Neural cell (in vitro differentiated cells): ENCODE measurements around the gene CT45A3.
A peak's percentile ranks its signal among the peaks of the same experiment; 100 is the strongest.

ENCODE experiments used
- POLR2AphosphoS5 ChIP-seq: IDR thresholded peaks from 2 replicates; pipeline ENCODE4 v1.6.1; 2012
- TF ChIP-seq, protein P1 (sequence below): fragments of 450-650 bp; IDR thresholded peaks from 2 replicates; pipeline ENCODE4 v1.5.1; 2014; ENCODE audit warnings: antibody characterized with exemption, mild to moderate bottlenecking, moderate library complexity; ENCODE audit not compliant: poor library complexity, severe bottlenecking

GRCh38 chrX:135737366-135738071 is 30.5 kb downstream of the CT45A3 start:
- TF ChIP-seq, protein P1, sequence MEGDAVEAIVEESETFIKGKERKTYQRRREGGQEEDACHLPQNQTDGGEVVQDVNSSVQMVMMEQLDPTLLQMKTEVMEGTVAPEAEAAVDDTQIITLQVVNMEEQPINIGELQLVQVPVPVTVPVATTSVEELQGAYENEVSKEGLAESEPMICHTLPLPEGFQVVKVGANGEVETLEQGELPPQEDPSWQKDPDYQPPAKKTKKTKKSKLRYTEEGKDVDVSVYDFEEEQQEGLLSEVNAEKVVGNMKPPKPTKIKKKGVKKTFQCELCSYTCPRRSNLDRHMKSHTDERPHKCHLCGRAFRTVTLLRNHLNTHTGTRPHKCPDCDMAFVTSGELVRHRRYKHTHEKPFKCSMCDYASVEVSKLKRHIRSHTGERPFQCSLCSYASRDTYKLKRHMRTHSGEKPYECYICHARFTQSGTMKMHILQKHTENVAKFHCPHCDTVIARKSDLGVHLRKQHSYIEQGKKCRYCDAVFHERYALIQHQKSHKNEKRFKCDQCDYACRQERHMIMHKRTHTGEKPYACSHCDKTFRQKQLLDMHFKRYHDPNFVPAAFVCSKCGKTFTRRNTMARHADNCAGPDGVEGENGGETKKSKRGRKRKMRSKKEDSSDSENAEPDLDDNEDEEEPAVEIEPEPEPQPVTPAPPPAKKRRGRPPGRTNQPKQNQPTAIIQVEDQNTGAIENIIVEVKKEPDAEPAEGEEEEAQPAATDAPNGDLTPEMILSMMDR, result peak; percentile 17
- TF ChIP-seq POLR2AphosphoS5, result no peak
